Middle frontal gyrus (tissue), 1 donor: Measurements from ENCODE around the gene USP22.
A peak's percentile ranks its signal among the peaks of the same experiment; 100 is the strongest.

Source experiments
- DNase-seq: peaks from one replicate; pipeline ENCODE4 v3.0.0-alpha.2; 2015; ENCODE audit warnings: low spot score; ENCODE audit errors: extremely low spot score

The USP22 gene

DNA sequence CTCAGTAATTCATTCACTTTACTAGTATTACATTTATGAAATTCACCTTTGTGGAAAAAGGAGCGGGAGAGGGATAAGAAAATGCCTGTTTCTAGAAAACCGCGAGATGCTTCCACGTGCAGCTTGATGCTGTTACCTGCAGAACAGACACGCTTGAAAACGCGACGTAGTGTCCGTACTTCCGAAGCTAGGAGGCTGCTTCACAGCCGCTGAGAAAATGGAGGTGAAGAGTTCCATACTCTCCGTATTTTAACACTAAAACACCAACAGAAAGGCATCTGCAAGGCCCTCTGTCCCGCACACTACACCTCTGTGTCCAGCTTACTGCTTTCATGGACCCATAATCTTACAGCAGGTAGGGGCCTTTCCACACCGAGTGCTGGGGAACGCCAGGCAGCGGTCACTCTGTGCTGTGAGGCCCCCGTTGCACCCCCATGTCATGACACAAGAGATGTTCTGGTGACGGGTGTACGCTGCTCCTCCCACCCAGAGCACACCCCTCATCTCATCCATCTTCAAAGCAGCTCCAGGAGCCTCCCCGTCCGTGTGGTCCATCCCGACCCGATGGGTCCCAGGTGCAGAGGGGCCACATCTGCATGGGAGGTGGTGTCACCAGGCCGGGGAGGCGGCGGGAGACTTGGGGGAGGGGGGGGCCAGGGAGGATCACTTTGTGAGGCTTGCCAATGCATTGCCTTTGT lies 40.4 kb downstream of the USP22 start:
- DNase-seq: no peak

DNA sequence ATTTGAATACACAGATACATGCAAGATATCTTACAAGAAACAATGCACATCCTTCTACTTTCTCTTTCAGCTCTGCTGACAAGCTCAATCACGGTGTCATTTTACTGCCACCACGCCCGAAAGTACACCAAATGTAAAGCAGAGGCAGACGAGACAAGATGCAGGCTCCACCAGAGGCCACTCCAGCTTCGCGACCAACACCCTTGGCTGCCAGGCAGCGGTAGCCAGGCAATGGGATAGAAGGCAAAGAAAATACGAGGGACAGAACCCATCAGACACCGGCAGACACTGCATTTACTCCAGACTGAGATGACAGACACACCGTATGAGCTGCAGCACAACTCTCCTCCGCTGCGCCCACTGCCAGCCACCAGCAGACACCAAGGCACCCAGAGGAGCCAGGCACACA lies 41.0 kb downstream of the USP22 start:
- DNase-seq: no peak

DNA sequence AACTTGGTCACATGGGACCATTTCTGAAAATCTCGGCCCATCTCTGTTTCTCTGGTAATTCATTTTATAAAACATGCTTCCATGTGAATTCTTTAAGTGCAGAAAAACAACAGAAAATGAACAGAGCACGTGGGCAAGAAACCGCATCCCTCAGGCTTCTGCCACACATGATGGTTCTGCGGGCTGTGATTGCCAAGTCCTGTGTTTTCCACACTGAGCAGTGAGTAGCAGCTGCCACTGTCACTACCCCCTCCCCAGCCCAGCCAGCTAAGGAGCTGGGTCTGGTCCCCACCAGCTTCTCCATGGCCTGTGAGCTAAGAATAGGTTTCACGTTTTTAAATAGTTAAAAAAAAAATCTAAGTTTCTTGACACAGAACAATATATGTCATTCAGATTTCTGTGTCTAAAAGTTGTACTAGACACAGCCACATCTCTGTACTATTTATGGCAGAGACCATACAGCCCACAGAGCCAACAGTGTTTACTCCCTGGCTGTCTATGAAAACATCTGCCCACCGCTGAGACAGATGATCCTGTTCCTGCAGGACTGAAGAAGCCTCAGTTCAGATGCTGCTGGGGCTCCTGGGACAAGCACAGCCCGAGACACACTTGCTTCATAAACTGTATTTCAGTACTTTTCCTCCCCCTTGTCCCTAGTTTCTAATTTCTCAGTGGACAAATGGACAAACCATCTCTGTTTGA lies 41.5 kb downstream of the USP22 start:
- no peak for DNase-seq

DNA sequence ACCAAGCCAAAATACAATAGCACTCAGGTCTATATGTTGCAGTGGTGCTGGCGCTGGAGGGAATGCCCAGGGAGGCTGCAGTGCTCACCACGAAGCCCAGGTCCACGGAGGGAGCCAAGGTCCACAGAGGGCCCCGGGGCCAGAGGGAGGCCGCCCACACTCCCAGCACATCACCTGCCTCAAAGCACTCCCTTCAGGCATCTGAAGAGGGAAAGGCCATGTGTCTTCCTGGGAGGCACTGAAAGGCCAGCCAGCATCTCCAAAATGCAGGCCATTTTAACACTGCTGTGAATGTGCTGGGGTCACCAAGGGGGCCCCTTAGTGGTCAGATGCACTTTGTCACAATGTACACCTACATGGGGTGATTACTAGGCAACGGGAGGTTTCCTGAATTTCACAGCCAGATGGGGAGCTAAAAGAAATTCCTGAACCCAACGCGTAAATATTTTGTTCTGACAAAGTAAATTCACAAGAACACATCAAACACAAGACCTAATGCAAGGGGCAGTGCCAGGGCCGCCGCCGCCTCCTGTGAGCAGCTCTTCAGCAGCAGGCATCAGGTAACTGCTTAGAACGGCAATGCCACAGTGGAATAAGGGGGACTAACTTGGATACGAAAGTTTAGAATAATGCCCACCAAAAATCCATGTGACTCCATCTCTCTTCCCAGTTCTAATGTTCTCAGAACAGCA lies 42.8 kb downstream of the USP22 start:
- no peak for DNase-seq

DNA sequence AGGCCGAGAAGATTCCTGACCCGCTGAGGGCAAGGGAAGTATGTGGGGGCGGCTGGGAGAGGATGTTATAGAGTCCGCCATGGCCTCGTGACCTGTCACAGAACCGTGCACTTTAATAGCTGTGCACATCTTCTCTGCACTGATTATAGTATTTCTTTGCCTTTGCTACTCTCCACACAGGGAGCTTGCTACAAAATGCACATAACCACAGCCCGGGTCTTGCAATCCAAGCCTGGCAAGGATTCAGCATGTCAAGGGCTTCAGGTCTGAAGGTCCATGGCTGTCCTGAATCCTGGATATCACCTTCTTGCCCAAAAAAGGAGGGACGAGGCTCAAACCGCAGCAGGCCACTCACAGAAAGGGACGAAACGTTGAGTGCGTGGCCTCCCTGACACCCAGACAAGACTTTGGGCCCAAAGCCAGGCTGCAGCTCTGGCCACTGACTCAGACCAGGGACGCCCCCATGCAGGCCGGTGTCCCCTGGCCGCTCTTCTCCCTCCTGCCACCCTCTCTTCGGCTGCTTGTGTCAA lies 43.7 kb downstream of the USP22 start:
- no peak for DNase-seq

DNA sequence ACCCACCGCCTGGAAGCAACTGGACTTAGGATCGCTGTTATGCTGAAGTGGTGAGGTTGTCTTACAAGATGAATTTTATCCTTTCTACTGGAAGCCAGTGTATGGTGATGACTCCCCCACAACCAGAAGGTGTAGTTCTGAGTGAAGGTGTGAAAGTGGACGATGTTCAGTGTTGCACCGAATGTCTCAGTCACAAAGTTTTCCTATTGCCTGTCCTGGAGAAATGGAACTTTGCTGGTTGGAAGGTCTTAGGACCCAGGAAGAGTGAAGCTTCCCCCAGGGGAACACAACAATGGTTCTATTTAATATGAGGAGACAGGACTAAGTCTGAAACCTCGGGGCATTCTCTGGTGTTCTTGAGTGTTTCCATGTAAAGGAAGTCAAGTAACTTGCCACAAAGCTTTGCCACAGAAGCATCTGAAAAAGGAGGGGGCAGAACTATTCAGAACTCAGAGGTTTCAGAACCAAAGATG lies 44.2 kb downstream of the USP22 start:
- no peak for DNase-seq

DNA sequence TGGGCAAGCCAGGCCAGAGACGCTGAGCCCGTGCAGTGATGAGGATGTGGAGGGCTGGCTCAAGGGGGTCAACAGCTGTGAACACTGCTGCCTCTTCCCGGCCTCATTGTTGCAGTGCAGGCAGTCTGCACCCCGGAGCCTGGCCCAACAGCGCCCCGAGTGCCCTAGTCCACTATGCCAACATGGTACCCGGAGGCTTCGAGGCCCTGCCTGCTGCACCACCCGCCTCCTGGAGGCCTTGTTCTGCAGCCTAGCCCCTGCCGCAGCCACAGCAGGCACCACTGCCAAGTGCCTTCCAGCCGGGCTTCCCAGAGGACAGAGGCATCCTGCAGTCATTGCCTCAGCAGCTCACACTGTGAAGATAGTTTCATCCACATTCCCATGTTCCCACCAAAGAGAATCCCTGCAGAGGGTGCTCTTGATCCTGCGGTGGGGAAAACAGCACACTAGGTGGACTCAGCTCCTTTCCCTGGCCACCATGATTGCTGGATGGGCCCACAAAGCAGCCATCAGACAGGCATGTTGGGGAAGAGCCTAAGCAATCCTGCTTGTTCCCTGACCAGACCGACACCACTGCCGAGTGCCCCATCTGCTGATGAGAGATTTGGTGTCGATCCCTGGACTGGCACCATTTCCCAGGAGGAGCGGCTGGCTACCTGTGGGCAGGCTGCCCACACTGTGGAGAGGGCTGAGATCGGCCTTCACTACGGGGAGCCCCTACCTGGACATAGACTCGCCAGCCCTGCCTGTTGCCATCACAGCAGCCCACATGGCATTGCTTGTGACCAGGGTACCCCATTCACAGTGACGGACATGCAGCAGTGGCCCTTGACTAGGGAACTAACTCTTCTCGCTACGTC lies 44.9 kb downstream of the USP22 start:
- DNase-seq: no peak

DNA sequence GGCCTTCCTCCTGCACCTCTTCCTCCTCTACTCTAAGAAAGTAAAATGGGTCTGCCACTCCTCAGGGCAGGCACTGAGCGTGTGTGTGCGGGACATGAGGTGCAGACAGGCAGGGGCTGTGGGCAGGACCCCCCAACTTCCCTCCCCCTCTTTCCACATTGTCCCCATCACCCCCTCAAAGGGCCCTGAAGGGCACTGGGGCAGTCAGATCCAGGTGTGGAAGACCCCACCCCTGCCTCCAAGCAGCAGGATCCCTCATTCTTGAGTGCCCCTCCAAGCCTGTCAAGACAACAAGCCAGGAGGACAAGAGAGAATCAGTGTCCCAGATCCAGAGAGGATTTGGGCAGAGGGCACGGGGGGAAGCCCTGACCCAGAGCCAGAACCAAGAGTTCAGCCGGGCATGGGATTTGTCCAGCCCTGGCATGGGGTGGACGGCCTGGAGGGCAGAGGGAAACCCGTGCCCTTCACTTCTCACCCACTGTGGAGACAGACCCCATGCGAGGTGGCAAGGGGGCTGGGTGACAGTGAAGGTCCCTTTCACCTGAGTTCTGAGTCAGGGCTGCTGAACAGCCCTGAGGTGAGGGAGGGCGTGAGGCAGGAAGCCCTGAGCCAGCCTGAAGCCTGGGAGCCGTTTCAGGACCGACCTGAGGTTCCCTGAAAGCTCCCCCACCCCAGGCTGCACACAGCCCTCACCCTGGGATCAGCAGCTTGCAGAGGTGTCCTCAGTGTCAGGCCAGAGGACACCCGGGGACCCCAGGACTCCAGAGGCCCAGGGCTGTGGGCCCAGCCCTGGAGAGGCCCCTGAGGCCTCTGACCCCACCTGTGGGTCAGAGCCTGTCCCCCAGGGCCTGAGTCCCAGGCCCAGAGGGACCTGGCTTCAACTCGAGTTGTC lies 45.8 kb downstream of the USP22 start:
- no peak for DNase-seq

DNA sequence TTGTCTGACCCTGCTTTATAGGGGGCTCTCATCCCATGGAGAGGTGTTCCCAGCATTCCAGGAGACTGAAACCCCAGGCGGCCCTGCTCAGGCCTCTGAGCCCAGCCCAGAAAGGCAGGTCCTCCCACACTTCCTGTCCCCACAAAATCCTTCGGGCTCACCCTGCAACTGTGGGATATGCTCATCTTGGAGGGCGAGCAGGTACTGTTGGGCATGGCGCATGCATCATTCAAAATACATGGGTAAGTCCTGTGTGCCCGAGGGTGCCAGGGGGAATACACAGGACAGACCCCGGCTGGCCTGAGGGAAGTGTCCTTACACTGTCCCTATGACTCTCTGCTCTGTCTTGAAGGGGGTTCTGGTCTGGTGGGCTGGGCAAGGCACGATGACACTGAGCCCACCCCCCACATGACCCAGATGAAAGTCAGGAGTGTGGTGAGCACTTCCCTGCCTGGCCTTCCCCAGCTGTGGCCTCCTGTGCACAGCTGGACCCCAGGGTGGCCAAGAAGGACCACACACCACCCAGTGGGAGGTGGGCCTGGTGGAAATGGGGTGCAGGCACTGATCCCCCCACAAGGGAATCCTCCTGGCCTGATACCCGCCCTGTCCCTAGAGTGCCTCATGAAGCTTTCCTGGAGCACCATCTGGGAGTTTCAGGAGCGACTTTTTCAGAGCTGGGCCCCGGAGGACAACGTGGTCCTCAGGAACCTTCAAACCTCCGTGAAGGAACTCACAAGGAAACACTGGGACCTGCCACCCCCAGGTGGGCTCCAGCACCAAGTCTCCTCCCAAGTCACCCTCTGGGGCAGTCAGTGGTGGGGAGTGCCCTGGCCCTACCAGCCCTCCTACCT lies 46.7 kb downstream of the USP22 start:
- DNase-seq: no peak

DNA sequence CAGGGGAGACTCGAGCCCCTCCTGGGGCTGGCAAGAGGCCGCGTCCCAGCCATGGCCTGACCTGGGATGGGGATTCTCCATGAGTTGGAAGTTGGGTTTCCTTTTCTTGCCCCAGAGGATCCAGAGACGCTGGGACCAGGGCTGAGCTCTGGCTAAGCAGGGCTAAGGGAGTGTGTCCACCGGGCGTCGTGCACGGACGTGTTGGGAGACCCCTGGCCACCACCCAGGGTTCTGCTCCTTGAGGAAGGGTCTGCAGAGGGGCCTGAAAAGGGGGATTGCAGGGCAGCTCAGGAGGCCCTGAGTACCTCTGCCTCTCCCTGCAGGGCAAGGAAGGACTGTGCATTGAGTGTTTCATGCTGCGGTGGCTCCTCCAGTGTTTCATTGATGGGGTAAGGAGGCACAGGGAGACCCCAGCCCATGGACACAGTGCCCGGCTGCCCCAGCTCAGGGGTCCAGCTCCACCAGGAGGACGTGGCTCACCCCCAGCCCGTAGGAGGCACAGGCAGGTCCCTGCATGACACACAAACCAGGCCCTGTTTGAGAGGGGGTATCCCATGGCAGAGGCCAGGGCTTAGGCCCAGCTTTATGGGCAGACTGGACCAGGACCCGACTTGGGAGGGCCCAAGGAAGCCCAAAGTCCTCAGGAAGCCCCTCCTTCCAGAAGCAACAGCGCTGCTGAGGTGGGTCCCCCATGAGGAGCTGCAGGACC lies 47.5 kb downstream of the USP22 start:
- DNase-seq: no peak

DNA sequence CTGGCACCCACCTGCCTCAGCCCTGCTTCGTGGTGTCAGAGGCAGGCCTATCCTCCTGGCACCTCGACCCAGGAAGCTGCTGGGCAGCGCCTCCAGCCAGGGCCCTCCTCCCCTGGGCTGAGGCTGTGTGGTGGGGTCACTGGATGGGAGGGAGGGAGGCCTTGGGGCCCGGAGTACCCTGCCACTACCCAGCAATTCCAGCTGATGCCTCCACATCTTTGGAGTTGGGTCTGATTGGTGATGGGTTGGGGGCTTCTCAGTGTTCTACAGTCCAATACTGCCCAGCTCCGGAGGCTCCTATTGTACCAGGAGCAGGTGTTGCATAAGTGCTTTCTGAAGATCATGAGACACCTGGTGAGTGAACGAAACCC lies 48.0 kb downstream of the USP22 start:
- no peak for DNase-seq

DNA sequence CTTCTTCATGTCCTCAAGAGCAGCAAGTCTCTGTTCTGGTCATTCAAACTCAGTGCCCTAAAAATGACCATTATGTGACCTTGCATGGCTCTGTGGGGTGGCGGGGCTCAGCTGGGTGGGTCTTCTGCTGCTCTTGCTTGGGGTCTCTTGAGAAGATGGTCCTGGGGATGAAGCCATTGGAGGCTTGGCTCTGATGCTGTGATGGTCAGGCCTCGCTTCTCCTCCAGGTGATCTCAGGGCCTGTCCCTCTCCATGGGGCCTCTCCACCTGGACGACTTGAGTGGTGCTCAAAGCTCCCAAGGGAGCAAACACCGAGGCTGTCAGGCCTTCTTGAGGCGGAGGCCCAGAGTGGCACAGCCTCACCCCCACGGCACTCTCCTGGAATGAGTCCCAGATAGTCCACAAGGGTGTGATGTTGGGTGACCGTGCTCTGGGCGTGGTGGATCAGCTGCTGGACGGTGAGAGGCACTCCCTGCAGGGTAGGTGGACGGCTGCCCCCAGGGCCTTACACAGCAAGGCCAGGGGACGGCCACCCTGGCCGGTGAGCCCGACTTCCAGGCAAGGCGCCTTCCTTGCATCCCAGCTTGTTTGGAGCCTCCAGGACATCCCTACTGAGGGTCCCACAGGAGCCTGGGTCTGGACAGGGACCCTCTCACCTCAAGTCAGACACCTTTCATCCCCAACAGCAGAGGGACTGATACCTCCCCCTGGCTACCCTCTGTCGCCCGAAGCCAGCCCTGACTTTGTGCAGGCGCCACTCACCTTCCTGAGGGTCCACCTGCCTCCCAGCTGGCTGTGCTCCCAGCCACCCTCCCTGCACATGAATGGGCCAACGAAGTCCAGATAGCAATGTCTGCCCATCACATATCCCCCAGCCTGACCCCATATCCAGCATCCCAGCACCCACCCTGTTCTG lies 48.7 kb downstream of the USP22 start:
- DNase-seq: no peak

DNA sequence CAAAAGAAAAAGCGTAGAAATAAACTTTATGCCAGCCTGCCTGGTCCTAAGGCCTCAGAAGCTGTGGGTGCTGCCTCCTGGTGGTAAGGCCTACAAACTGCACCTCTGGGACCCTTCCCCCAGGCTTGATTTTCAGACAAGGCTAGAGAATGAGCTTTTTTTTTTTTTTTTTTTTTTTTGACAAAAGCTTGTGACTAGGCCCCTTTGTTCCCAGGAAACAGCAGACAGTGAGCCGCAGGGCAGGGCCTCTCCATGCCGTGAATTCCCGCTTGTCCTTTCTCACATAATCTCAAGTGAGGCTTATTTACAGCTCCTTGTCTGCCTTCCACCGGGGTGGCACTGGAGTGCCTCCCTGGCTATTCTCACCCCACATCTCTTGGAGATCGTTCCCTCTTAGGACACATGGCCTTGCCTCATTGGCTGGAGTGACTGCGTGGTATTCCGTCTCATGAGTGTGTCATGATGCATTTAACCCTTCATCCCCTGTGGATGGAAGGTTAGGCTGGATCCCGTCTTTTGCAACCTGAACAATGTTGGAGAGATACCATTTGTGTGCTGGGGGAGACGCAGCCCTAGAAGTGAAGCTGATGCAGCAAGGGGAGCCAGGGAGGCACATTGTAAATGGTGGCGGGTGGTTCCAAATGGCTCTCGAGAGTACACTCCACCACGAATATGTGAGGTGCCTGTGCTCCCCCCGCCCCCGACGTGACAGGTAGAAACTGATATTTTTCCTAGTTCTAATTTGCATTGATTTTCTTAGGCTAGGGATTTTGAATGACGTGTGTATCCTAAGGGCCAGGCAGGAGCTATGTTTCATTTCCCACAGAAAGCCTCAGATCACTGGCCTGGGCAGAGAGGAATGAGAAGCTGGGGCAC lies 49.6 kb downstream of the USP22 start:
- peak; percentile 71 for DNase-seq

DNA sequence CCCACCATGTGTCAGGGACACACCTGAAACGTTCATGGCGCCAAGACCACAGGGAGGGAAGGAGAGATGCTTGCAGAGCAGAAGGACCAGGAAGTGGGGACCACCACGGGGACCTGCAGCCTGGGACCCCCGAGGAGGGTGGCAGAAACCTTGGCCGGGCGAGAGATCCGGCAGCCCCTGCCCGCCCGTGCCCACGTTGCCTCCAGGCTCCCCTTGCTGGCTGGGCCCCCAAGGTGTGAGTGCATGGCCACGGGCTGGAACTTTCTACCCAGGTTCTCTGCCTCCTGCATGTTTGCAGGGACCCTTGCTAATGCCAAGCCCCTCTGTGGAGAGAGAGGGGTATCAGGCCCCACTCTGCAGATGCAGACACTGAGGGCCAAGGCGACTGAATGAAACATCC lies 50.4 kb downstream of the USP22 start:
- no peak for DNase-seq

DNA sequence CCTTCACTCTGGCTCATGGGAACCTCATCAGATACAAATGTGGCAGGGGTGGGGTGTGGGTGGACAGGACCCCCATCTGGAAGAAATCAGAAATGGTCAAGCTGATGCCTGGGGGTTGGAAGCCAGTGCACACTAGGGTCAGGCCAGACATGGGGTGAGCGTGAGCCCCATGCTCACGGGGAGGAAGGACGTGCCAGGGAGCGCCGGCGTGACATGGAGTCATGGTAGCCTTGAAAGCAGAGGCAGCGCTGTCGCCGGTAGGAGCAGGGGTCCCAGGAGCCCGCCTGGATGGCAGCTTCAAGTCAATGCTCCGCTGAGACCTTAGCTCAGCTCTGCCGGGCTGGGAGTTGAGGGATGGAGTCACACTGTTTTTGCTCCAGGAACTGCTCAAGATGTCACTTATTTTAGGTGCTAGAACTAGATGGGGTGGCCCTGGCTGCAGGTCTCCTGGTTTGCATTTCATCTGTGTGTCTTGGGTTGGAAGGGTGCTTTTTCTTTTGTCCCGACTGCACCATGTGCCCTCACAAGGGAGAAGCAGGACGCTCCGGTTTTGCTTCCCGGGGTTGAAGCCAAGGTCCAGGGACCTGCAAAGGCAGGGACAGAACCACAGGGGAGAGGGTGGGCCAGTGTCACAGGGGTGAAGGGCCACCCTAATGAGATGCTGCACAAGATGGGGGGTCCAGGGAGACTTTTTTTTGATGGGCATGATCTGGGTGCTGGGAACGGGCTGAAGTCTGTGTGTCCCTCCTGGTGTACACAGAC lies 51.4 kb downstream of the USP22 start:
- no peak for DNase-seq
